ENCODE measurements around the gene NACC2. TPM values are rescaled to one million over a fixed set of nuclear protein-coding genes. Genes with fewer than 3 reads are reported as not detected.

Gene NACC2
- total RNA-seq, 1 donor from 2014 or later, result 4.5 TPM

DNA sequence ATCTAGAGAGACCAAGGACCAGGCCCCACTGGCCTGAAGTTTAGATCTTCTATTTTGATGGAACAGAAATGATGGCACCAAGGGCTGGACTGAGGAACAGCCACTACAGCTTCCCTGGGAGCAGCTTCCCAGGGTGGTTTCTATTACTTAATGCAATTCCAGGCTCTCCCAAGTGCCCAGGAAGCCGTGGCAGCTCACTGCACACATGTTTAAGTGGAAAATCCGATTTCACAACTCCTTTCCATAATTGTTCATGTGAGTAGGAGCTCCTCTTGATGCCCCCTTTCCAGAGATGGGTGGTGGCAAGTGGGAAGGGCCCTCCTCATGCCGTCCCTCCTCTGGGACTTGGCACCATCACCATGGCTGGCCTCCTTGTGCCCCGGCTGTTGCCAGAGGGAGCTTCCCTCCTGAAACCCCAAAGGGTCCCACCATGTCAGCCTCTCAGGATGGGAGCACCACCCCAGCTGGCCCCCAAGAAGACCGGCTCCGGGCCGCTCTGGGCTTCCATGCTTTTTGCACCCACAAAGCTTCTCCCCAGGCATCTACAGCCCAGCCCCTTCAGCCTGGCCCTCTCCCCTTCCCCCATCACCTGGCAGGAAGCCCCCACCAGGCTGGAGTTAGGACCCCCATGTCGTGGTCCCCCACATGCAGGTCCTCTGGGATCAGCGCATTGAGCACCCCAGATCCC is 124.8 kb downstream of the NACC2 start:
- no peaks in the 10 kb centered on the region for H3K36me3 ChIP-seq
- no peak for DNase-seq (ENCODE audit: low spot score)
- peaks cover 12% of the 10 kb centered on the region for H3K4me1 Mint-ChIP-seq
- H3K27me3 Mint-ChIP-seq (ENCODE audit: insufficient read depth, low read depth), result peaks cover 22% of the 10 kb centered on the region
- H2AFZ ChIP-seq (replicated peaks), result no peak overlapping the region
- peaks cover 14% of the 10 kb centered on the region for H3K27me3 ChIP-seq
- H3K9me3 Mint-ChIP-seq, result no peaks in the 10 kb centered on the region
- H3K4me1 ChIP-seq, result no peaks in the 10 kb centered on the region
- no peaks in the 10 kb centered on the region for H3K9me3 ChIP-seq (ENCODE audit: low read depth)
- no peak for TF ChIP-seq EZH2phosphoT487 (IDR thresholded peaks at IDR 0.05)
- TF ChIP-seq, protein P1, sequence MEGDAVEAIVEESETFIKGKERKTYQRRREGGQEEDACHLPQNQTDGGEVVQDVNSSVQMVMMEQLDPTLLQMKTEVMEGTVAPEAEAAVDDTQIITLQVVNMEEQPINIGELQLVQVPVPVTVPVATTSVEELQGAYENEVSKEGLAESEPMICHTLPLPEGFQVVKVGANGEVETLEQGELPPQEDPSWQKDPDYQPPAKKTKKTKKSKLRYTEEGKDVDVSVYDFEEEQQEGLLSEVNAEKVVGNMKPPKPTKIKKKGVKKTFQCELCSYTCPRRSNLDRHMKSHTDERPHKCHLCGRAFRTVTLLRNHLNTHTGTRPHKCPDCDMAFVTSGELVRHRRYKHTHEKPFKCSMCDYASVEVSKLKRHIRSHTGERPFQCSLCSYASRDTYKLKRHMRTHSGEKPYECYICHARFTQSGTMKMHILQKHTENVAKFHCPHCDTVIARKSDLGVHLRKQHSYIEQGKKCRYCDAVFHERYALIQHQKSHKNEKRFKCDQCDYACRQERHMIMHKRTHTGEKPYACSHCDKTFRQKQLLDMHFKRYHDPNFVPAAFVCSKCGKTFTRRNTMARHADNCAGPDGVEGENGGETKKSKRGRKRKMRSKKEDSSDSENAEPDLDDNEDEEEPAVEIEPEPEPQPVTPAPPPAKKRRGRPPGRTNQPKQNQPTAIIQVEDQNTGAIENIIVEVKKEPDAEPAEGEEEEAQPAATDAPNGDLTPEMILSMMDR (IDR thresholded peaks at IDR 0.05), result no peak
- TF ChIP-seq EZH2 (IDR thresholded peaks at IDR 0.05), result no peak
- no peak overlapping the region for H3K27ac Mint-ChIP-seq
- H3K4me3 ChIP-seq, result no peak overlapping the region
- H3K4me2 ChIP-seq, result no peak overlapping the region
- H3K36me3 Mint-ChIP-seq, result no peaks in the 10 kb centered on the region
- H3F3A ChIP-seq (ENCODE audit: low read depth), result peaks cover 12% of the 10 kb centered on the region
- no peak overlapping the region for H3K4me3 Mint-ChIP-seq
- H4K20me1 ChIP-seq (ENCODE audit: low read depth), result peaks cover 11% of the 10 kb centered on the region
- no peak overlapping the region for H3K27ac ChIP-seq
- no peak overlapping the region for H3K9ac ChIP-seq
- no peaks in the 10 kb centered on the region for H3K79me2 ChIP-seq (ENCODE audit: low read depth)

DNA sequence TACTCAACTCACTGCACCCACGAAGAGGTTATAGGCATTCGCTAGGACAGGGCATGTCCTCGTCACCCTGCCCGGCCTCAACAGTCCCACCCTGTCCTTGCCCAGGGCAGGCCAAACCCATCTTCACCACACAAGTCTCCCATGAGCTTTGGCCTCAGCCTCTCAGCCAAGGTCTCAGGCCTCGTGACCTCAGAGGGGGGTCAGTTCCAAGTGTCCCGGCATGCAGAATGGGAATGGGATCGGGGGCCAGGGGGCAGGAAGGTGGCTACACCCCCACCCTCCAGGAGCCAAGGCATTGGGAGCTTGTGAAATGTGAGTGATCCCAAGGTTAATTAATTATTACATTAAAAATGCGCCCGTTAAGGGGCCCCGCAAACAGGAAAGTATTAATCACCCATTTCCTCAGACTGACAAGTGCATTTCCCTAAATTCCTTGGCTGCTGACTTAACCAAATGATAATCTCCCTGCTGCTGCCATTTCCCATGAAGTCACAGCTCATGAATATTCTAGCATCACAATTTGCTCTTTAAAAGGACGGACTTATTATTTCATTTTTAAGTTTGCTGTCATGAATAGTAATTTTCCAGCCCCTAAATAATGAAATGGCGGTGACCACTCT is 125.9 kb downstream of the NACC2 start:
- no peaks in the 10 kb centered on the region for H3K9me3 ChIP-seq (ENCODE audit: low read depth)
- H3K4me2 ChIP-seq, result no peak overlapping the region
- Mint-ChIP-seq H3K4me1 (peaks cover 11% of the 10 kb centered on the region), H3K27me3 (ENCODE audit: insufficient read depth, low read depth) (peaks cover 21% of the 10 kb centered on the region), H3K9me3 (no peaks in the 10 kb centered on the region), H3K27ac (no peak overlapping the region), H3K4me3 (no peak overlapping the region), H3K36me3 (no peaks in the 10 kb centered on the region)
- no peak overlapping the region for H2AFZ ChIP-seq (replicated peaks)
- no peaks in the 10 kb centered on the region for H3K4me1 ChIP-seq
- no peak overlapping the region for H3K4me3 ChIP-seq
- peaks cover 11% of the 10 kb centered on the region for H4K20me1 ChIP-seq (ENCODE audit: low read depth)
- no peaks in the 10 kb centered on the region for H3K36me3 ChIP-seq
- DNase-seq (ENCODE audit: low spot score), result no peak
- TF ChIP-seq EZH2phosphoT487 (IDR thresholded peaks at IDR 0.05) (no peak), EZH2 (IDR thresholded peaks at IDR 0.05) (no peak)
- TF ChIP-seq, protein P1 (IDR thresholded peaks at IDR 0.05), result no peak
- H3K27ac ChIP-seq, result no peak overlapping the region
- no peak overlapping the region for H3K9ac ChIP-seq
- no peaks in the 10 kb centered on the region for H3K79me2 ChIP-seq (ENCODE audit: low read depth)
- H3K27me3 ChIP-seq, result peaks cover 14% of the 10 kb centered on the region
- H3F3A ChIP-seq (ENCODE audit: low read depth), result peaks cover 12% of the 10 kb centered on the region

DNA sequence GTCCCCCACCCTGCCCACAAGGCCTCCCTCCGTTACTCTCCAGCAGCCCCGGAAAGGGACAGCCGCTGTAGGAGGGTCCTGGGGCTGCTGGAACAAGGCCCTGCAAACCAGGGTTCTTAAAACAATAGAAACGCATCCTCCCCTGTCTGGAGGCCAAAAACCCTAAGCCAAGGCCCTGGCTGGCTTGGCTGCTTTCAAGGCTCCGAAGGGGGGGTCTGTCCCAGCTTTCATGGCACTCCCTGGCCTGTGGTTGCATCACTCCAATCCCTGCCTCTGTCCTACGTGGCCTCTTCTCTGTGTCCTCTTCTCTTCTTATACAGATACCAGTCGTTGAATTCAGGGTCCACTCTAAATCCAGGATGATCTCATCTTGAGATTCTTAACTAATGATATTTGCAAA is 126.5 kb downstream of the NACC2 start:
- H3K27ac ChIP-seq, result no peak overlapping the region
- TF ChIP-seq, protein P1 (IDR thresholded peaks at IDR 0.05), result no peak
- TF ChIP-seq EZH2 (IDR thresholded peaks at IDR 0.05) (no peak), EZH2phosphoT487 (IDR thresholded peaks at IDR 0.05) (no peak)
- H3F3A ChIP-seq (ENCODE audit: low read depth), result peaks cover 12% of the 10 kb centered on the region
- Mint-ChIP-seq H3K27me3 (ENCODE audit: insufficient read depth, low read depth) (peaks cover 21% of the 10 kb centered on the region), H3K27ac (no peak overlapping the region), H3K4me3 (no peak overlapping the region), H3K4me1 (peaks cover 11% of the 10 kb centered on the region), H3K9me3 (no peaks in the 10 kb centered on the region), H3K36me3 (no peaks in the 10 kb centered on the region)
- no peak overlapping the region for H3K4me3 ChIP-seq
- H3K79me2 ChIP-seq (ENCODE audit: low read depth), result no peaks in the 10 kb centered on the region
- no peak for DNase-seq (ENCODE audit: low spot score)
- H3K4me2 ChIP-seq, result no peak overlapping the region
- H3K9me3 ChIP-seq (ENCODE audit: low read depth), result no peaks in the 10 kb centered on the region
- H3K9ac ChIP-seq, result no peak overlapping the region
- no peak overlapping the region for H2AFZ ChIP-seq (replicated peaks)
- H3K27me3 ChIP-seq, result peaks cover 13% of the 10 kb centered on the region
- no peaks in the 10 kb centered on the region for H3K36me3 ChIP-seq
- no peaks in the 10 kb centered on the region for H3K4me1 ChIP-seq
- peaks cover 11% of the 10 kb centered on the region for H4K20me1 ChIP-seq (ENCODE audit: low read depth)

Measured in neural progenitor cell (in vitro differentiated cells).